Esophagus squamous epithelium (tissue), 4 donors: ENCODE measurements around the gene TNFSF12.

ENCODE experiments used
- CTCF ChIP-seq, 6 experiments: fragments of 450-650 bp in 4 of 6; fragments of 200-600 bp in 2 of 6; sonication (generic) in 2 of 6; IDR thresholded peaks; one replicate each; pipeline ENCODE4 v1.5.1; 2016 to 2019; ENCODE audit warnings: antibody characterized with exemption in 6 of 6, mild to moderate bottlenecking in 4 of 6, moderate library complexity in 4 of 6
- POLR2A ChIP-seq, 4 donors: fragments of 450-650 bp; IDR thresholded peaks; one replicate each; pipeline ENCODE4 v1.6.1; 2017; ENCODE audit warnings: antibody characterized with exemption in 4 of 4, mild to moderate bottlenecking in 4 of 4, moderate library complexity in 3 of 4

- TF ChIP-seq CTCF (IDR thresholded peaks at IDR 0.05), result no peak
- TF ChIP-seq POLR2A (IDR thresholded peaks at IDR 0.05), result no peak
These were observed 3.8 kb downstream of the TNFSF12 start for GRCh38 chr17:7552621-7553051.
